ENCODE results near the gene SHISA8. TPM values are rescaled to one million over a fixed set of nuclear protein-coding genes. Genes with fewer than 3 reads are reported as not detected.

The SHISA8 gene
- total RNA-seq, 1 donor from 2014 or later, result not detected

DNA sequence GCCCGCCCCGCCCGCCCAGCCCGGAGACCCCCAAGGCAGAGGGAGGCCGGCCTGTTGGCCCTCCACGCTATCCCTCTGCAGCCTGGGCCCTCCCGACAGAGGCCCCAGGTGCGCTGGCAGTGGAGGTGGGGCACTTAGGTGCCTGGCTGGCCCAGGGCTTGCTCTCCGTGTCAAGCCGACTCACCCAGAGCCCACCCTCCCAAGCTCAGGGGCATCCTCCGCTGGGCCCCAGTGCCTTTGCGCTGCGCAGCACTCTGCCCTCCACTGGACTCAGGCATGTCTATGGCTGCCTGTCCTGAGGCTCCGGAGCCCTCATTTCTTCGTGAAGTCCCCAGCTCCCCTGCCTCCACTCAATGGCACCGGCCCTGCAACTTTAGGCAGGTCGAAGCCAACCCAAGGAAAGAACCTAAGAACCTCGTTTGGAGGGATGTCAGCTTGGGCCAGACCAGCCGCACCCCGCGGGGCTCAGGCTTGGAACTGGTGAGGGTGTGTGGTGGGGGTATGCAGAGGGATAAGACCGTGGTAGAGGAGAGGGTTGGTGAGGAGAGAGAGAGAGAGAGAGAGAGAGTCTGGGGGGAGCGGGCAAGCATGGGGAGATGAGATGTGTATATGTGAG is 43.2 kb upstream of the SHISA8 start:
- H3K4me3 Mint-ChIP-seq, result no peak overlapping the region
- H3K27me3 Mint-ChIP-seq (ENCODE audit: insufficient read depth, low read depth), result peaks cover 8% of the 10 kb centered on the region

DNA sequence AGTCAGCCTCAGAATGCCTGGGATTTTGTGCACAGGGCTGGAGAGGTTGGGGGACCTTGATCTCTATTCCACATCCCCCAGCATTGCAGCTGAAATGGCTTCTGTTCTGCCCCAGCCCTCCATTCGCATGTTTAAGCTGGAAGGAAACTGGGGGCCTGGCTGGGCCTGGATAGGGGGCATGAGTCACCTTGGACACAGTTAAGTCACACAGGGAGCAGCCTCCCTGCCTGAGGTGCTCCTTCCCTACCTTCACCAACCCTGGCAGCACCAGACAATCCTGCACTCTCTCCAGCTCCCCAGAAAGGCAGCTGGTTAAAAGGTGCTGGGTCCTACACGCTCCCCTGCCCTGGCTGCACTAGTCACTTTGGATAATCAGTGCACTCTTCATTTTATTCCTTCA is 37.8 kb upstream of the SHISA8 start:
- peaks cover under 1% of the 10 kb centered on the region for H3K27me3 ChIP-seq
- H3K4me1 ChIP-seq, result peaks cover 12% of the 10 kb centered on the region
- H3K36me3 ChIP-seq, result no peaks in the 10 kb centered on the region
- peaks cover 15% of the 10 kb centered on the region for H3F3A ChIP-seq (ENCODE audit: low read depth)
- TF ChIP-seq, protein P1, sequence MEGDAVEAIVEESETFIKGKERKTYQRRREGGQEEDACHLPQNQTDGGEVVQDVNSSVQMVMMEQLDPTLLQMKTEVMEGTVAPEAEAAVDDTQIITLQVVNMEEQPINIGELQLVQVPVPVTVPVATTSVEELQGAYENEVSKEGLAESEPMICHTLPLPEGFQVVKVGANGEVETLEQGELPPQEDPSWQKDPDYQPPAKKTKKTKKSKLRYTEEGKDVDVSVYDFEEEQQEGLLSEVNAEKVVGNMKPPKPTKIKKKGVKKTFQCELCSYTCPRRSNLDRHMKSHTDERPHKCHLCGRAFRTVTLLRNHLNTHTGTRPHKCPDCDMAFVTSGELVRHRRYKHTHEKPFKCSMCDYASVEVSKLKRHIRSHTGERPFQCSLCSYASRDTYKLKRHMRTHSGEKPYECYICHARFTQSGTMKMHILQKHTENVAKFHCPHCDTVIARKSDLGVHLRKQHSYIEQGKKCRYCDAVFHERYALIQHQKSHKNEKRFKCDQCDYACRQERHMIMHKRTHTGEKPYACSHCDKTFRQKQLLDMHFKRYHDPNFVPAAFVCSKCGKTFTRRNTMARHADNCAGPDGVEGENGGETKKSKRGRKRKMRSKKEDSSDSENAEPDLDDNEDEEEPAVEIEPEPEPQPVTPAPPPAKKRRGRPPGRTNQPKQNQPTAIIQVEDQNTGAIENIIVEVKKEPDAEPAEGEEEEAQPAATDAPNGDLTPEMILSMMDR (IDR thresholded peaks at IDR 0.05), result no peak
- no peak for TF ChIP-seq EZH2phosphoT487 (IDR thresholded peaks at IDR 0.05)
- TF ChIP-seq EZH2 (IDR thresholded peaks at IDR 0.05), result no peak
- no peaks in the 10 kb centered on the region for H3K9me3 Mint-ChIP-seq
- H3K79me2 ChIP-seq (ENCODE audit: low read depth), result no peaks in the 10 kb centered on the region
- no peaks in the 10 kb centered on the region for H3K9me3 ChIP-seq (ENCODE audit: low read depth)
- H3K27ac Mint-ChIP-seq, result no peak overlapping the region
- H3K27ac ChIP-seq, result no peak overlapping the region
- H3K9ac ChIP-seq, result no peak overlapping the region
- no peak overlapping the region for H3K4me3 ChIP-seq
- peaks cover 47% of the 10 kb centered on the region for H3K4me1 Mint-ChIP-seq
- no peaks in the 10 kb centered on the region for H4K20me1 ChIP-seq (ENCODE audit: low read depth)
- H2AFZ ChIP-seq (replicated peaks), result no peak overlapping the region
- H3K4me3 Mint-ChIP-seq, result peak overlapping the region; percentile 41
- no peak overlapping the region for H3K4me2 ChIP-seq
- peaks cover 2% of the 10 kb centered on the region for H3K36me3 Mint-ChIP-seq
- peaks cover 2% of the 10 kb centered on the region for H3K27me3 Mint-ChIP-seq (ENCODE audit: insufficient read depth, low read depth)
- DNase-seq (ENCODE audit: low spot score), result no peak

More for the DNA sequence above, 43.2 kb upstream of the SHISA8 start:
- no peak overlapping the region for H3K27ac ChIP-seq
- H4K20me1 ChIP-seq (ENCODE audit: low read depth), result no peaks in the 10 kb centered on the region
- no peaks in the 10 kb centered on the region for H3K79me2 ChIP-seq (ENCODE audit: low read depth)
- no peaks in the 10 kb centered on the region for H3K36me3 ChIP-seq
- peak overlapping the region; percentile 75 for H3K4me2 ChIP-seq
- TF ChIP-seq, protein P1 (IDR thresholded peaks at IDR 0.05), result no peak
- TF ChIP-seq EZH2phosphoT487 (IDR thresholded peaks at IDR 0.05) (no peak), EZH2 (IDR thresholded peaks at IDR 0.05) (no peak)
- H3K4me1 Mint-ChIP-seq, result peaks cover 29% of the 10 kb centered on the region
- peak overlapping the region; percentile 37 for H3K4me3 ChIP-seq
- DNase-seq (ENCODE audit: low spot score), result no peak
- H3K4me1 ChIP-seq, result peaks cover 6% of the 10 kb centered on the region
- peaks cover 10% of the 10 kb centered on the region for H3K27me3 ChIP-seq
- no peak overlapping the region for H3K27ac Mint-ChIP-seq
- no peaks in the 10 kb centered on the region for H3K9me3 ChIP-seq (ENCODE audit: low read depth)
- H3K9me3 Mint-ChIP-seq, result no peaks in the 10 kb centered on the region
- H3K9ac ChIP-seq, result no peak overlapping the region
- peak overlapping the region; percentile 90 for H2AFZ ChIP-seq (replicated peaks)
- H3F3A ChIP-seq (ENCODE audit: low read depth), result peaks cover 7% of the 10 kb centered on the region
- H3K36me3 Mint-ChIP-seq, result peaks cover 4% of the 10 kb centered on the region

DNA sequence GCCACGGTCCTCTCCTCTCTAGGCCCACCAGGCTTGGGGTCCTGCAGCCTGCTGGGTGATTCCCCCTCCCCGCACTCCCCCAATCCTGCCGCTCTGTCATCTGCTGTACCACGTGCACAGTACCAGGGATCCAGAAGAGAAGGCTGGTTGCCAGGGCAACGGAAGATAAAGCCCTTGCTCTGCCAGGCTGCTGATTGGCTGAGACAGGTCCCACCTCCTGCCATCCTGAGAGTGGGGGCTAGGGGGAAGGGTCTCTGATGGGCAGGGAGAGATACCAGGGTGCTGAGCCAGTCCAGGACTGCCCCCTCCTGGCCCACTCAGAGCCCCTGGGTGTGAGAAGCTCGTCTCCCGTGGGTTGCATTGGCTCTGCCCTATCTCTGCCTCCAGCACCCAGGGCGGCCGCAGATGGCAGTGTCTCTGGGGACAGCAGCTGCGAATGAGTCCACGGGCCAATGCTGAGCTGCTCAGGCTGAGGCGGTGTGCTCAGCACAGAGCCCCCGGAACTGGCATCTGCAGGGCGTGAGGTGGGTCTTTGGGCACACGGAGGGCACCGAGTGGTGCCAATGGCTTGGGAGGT is 37.1 kb upstream of the SHISA8 start, which contains the start of gene SMIM45:
SMIM45 (plus strand) TSS at position 253 of the 577 bp plus-strand sequence.
- H3K9ac ChIP-seq, result no peak within 1 kb of the TSS
- H3K4me3 ChIP-seq, result no peak within 1 kb of the TSS
- no peaks in the 10 kb centered on the region for H3K36me3 ChIP-seq
- peaks cover 15% of the 10 kb centered on the region for H3K4me1 ChIP-seq
- H3K27ac ChIP-seq, result no peak within 1 kb of the TSS
- peak within 1 kb of the TSS; percentile 33 for H3K27ac Mint-ChIP-seq
- H3K4me1 Mint-ChIP-seq, result peaks cover 49% of the 10 kb centered on the region
- no peak within 1 kb of the TSS for H2AFZ ChIP-seq (replicated peaks)
- H3K27me3 ChIP-seq, result no peaks in the 10 kb centered on the region
- H3K79me2 ChIP-seq (ENCODE audit: low read depth), result no peaks in the 10 kb centered on the region
- peaks cover 2% of the 10 kb centered on the region for H3K27me3 Mint-ChIP-seq (ENCODE audit: insufficient read depth, low read depth)
- no peaks in the 10 kb centered on the region for H4K20me1 ChIP-seq (ENCODE audit: low read depth)
- H3K36me3 Mint-ChIP-seq, result no peaks in the 10 kb centered on the region
- peaks cover 17% of the 10 kb centered on the region for H3F3A ChIP-seq (ENCODE audit: low read depth)
- H3K4me3 Mint-ChIP-seq, result peak within 1 kb of the TSS; percentile 61
- TF ChIP-seq, protein P1 (IDR thresholded peaks at IDR 0.05), result peak; percentile 40
- no peak for TF ChIP-seq EZH2 (IDR thresholded peaks at IDR 0.05)
- H3K9me3 Mint-ChIP-seq, result no peaks in the 10 kb centered on the region
- peak within 1 kb of the TSS; percentile 46 for H3K4me2 ChIP-seq
- peak; percentile 92 for DNase-seq (ENCODE audit: low spot score)
- no peaks in the 10 kb centered on the region for H3K9me3 ChIP-seq (ENCODE audit: low read depth)
